ENCODE measurements around the gene SSC5D.
A peak's percentile ranks its signal among the peaks of the same experiment; 100 is the strongest.

Gene SSC5D

DNA sequence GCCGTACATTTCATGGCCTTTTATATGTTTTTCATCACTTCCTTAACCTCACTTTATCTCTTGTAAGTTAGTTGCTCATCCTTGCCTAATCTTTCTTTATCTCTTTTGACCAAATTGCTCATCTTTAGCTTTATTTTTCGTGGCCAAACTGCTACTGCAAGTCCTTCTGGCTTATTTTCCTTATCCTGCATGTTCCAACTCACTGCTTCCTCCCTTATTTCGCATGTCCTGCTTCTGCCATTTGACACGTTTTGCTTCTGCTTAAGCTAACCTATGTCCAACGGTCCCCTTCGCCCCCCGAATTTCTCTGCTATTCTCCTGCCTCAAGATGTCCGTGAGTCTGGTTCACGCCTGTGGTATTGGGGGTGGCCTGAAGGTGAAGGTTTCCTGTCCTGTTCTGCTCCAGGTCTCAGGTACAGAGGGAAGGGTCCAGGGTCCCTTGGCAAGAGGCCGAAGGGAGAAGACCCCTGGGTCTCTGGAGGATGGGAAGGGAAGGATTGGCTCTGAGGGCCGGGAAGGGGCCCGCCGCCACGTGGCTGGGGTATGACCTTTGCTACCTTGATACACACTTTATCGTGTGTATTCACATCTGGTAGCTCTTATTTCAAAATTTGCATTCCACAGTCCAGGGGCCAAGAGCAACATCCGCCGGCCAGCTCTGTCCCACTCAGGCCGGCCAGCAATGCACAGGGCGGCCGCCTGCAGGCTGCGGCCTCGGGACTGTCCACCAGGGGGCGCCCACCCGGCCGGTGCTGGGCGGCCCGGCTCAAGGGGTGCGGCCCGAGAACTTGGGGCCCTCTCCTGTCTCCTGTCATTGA lies 20.8 kb upstream of the SSC5D start:
- peak; percentile 45 for DNase-seq

GRCh38 chr19:55468054-55468393 lies 20.2 kb upstream of the SSC5D start:
- DNase-seq = no peak
- in situ Hi-C loops (cut with MboI; ENCODE audit: low pct_unique_long_range_greater_than_20kb, low sequenced_read_pairs) = no loop called here

More for the DNA sequence above, 20.8 kb upstream of the SSC5D start:
- in situ Hi-C loops (cut with MboI; ENCODE audit: low pct_unique_long_range_greater_than_20kb, low sequenced_read_pairs) = no loop called here

GRCh38 chr19:55471266-55471665 lies 17.0 kb upstream of the SSC5D start:
- in situ Hi-C loops (cut with MboI; ENCODE audit: low pct_unique_long_range_greater_than_20kb, low sequenced_read_pairs) = no loop called here

GRCh38 chr19:55472463-55472862 lies 15.8 kb upstream of the SSC5D start:
- no peak for DNase-seq
- in situ Hi-C loops (cut with MboI; ENCODE audit: low pct_unique_long_range_greater_than_20kb, low sequenced_read_pairs) = no loop called here

More at GRCh38 chr19:55471266-55471665, 17.0 kb upstream of the SSC5D start:
- no peak for DNase-seq

DNA sequence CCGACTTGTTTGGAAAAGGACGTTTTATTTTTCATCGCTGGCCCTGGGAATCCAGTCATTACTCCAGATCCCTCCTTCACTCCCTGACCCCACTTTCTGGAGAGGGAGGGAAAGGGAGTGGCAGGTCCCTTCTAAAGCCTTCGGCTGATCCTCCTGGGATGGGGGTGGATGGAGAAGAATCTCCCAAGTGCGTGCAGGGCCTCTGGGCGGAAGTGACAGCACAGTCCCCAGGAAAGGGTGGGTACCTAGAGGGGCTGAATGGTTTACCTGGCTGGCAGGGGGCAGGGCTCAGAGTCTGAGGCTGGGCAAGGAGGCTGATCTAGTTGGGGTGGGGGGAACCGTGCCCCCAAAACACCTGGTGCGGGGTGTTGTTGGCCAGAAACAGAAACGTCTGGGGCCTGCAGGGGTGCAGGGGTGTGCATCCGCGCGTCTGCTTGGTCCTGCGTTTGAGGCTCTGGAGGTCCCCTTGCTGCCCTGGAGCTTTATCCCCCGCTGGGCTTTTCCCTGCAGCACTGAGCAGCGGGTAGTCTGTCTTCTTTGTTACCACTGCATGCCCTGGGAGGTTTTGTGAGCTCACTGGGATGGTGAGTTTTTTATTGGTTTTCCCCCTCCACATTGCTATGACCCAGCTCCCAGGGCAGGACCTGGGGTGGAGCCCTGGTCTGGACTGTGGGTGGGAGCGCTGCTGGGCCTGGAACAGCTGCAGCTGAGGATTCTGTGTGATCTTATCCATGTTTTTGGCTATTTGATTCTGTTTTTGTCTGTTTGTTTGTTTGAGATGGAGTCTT lies 14.8 kb upstream of the SSC5D start:
- in situ Hi-C loops (cut with MboI; ENCODE audit: low pct_unique_long_range_greater_than_20kb, low sequenced_read_pairs) = no loop called here
- DNase-seq = no peak

DNA sequence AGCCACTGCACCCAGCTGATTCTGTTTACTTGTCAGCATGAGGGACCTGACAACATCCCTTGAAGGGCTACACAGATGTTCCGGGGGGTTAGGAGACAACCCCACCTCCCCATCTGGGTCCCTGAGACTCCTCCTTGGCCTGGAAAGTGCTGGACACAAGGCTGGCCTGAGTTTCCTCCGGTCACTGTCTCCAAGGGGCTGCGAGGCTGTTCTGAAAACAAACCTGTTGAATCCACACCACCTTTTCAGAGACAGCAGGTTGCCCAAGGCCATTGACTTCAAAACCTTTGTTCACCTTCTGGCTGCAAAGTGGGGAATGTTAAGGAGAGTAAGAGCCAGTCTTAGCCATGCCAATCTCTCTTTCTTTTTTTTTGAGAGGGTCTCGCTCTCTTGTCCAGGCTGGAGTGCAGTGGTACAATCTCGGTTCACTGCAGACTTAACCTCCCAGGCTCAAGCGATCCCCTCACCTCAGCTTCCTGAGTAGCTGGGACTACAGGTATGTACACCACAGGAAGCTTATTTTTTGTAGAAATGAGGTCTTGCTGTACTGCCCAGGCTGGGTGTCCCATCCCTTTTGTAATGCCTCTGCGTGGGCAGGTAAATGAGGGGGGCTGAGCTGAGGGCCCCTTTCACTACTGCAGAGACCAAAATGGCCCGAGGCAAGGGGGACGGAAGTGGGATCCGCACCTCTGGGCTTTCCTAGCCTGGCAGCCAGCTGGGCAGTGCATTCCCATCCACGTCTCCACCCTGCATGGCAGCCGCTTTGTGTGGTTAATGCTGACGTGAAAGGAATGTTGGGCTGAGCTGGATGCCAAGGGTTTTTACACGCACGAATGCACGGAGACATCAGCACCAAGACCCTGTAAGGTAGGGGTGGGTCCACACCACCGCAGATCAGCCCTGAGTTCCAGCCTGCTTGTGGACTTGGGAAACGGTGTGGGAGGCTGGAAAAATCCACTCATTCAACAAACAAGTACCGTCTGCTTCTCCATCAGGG lies 13.7 kb upstream of the SSC5D start:
- DNase-seq = no peak

DNA sequence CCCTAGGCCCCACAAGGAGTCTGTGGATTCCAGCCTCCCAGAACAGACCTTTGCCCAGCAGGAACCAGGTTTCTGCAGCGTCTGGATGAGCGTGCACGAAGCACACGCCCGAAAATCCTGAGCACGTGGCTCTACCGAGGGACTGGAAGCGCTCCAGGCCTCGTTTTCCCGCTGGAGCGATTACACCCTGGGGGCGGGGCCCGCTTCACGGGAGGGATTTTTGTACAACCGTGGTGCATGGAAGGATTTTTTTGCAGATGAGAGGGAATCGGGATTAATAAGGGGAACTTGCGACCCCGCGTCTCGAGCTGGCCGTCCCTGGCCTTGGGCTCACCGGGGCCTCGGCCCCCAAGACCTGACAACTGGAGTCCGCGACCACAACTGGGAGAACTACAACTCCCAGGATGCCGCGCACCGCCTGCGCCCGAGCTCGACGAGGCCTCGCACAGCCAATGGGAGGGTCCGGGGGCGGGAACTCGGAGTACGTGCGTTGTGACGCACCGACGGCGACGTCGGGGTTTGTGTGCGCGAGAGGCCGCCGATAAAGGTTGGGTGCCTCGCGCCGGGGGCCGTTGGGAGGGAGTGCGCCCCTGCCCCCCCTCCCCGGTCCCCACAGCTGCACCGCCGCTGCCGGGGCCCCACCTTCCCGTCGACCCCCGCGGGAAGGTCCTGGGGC lies 12.0 kb upstream of the SSC5D start, which contains the start of gene ZNF628:
Gene ZNF628 (plus strand): TSS at position 518 of the 676 bp plus-strand sequence. CDS start 3,294 bp downstream, outside the sequence.
- in situ Hi-C loops (cut with MboI; ENCODE audit: low pct_unique_long_range_greater_than_20kb, low sequenced_read_pairs) = no loop called here
- peak; percentile 96 for DNase-seq

More for the DNA sequence above, 13.7 kb upstream of the SSC5D start:
- in situ Hi-C loops (cut with MboI; ENCODE audit: low pct_unique_long_range_greater_than_20kb, low sequenced_read_pairs) = no loop called here

- in situ Hi-C loops (cut with MboI; ENCODE audit: low pct_unique_long_range_greater_than_20kb, low sequenced_read_pairs) = no loop called here
- no peak for DNase-seq
Measured at GRCh38 chr19:55477905-55478304, 10.3 kb upstream of the SSC5D start.

DNA sequence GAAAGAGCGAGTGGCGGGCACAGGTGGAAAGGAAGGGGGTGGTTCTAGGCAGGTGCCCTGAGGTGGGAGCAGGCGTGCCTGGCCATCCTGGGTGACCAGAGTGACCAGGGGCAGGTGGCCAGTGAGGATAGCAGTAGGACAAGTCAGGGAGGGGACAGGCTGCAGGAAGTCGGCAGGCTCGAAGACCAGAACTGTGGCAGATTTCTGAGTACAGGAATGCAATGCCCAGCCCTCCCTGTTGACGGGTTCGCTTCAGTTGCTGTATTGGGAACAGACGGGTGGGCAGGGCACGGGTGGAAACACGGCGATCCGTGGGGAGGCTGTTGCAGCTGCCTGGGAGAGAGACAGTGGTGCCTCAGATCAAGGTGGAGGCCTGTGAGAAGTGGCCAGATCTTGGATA lies 9.9 kb upstream of the SSC5D start:
- no peak for DNase-seq
- in situ Hi-C loops (cut with MboI; ENCODE audit: low pct_unique_long_range_greater_than_20kb, low sequenced_read_pairs) = no loop called here

- no peak for DNase-seq
- in situ Hi-C loops (cut with MboI; ENCODE audit: low pct_unique_long_range_greater_than_20kb, low sequenced_read_pairs) = no loop called here
Measured at GRCh38 chr19:55479045-55479444, 9.2 kb upstream of the SSC5D start.

DNA sequence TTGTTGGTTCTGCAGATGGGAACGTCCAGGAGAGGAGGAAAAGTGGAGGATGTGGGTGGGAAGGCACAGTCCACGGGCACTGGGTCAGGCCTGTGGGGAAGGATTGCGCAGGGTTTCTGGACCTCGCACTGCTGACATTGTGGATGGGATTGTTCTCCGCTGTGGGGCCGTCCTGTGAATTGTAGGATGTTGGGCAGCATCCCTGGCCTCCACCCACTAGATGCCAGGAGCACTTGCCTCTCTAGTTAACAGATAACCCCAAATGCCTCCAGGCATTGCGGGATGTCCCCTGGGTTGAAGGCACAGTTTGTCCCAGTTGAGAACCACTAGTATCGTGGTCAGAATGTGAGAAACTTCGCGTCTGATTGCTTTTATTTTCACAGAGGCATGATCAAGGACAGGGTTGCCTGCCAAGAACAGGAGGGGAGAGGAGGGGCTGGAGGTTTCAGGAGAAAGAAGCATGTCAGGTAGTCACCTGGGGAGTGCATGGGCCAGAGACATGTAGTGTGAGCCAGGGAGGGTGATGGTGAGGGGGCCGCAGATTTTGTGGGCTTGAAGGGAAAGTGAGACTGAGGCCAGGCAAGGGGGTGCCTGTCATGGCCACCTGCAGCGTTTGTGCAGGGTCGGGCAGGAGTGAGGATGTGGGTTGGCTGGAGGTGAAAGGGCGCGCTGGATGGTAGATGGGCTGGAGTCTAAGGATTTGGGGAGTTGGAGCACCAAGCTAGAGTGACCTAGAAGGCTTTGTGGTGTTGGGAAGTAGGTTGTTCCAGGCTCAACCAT lies 8.6 kb upstream of the SSC5D start:
- in situ Hi-C loops (cut with MboI; ENCODE audit: low pct_unique_long_range_greater_than_20kb, low sequenced_read_pairs) = no loop called here

DNA sequence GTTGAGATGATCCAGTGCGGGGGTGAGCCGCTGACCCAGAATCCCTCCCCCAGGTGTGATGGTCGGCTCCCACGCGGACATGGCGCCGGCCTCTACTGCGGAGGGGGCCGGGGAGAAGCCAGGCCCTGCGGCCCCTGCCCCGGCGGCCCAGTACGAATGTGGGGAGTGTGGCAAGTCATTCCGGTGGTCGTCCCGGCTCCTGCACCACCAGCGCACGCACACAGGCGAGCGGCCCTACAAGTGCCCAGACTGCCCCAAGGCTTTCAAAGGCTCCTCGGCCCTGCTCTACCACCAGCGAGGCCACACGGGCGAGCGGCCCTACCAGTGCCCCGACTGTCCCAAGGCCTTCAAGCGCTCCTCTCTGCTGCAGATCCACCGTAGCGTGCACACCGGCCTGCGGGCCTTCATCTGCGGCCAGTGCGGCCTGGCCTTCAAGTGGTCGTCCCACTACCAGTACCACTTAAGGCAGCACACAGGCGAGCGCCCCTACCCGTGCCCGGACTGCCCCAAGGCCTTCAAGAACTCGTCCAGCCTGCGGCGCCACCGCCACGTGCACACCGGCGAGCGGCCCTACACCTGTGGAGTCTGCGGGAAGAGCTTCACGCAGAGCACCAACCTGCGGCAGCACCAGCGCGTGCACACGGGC lies 7.0 kb upstream of the SSC5D start:
- DNase-seq = no peak
- in situ Hi-C loops (cut with MboI; ENCODE audit: low pct_unique_long_range_greater_than_20kb, low sequenced_read_pairs) = no loop called here

More for the DNA sequence above, 8.6 kb upstream of the SSC5D start:
- no peak for DNase-seq

DNA sequence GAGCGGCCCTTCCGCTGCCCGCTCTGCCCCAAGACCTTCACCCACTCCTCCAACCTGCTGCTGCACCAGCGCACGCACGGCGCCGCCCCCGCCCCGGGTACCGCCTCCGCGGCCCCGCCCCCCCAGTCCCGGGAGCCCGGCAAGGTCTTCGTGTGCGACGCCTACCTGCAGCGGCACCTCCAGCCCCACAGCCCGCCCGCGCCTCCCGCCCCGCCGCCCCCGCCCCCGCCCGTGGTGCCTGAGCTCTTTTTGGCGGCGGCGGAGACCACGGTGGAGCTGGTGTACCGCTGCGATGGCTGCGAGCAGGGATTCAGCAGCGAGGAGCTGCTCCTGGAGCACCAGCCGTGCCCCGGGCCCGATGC lies 6.5 kb upstream of the SSC5D start:
- no peak for DNase-seq
- in situ Hi-C loops (cut with MboI; ENCODE audit: low pct_unique_long_range_greater_than_20kb, low sequenced_read_pairs) = no loop called here

- no peak for DNase-seq
- in situ Hi-C loops (cut with MboI; ENCODE audit: low pct_unique_long_range_greater_than_20kb, low sequenced_read_pairs) = no loop called here
Measured at GRCh38 chr19:55482156-55482961, 5.9 kb upstream of the SSC5D start.

- in situ Hi-C loops (cut with MboI; ENCODE audit: low pct_unique_long_range_greater_than_20kb, low sequenced_read_pairs) = no loop called here
- DNase-seq = no peak
Measured at GRCh38 chr19:55482967-55483705, 5.1 kb upstream of the SSC5D start.
